HG03025 (cell line): ENCODE results near the gene GNA12.
"Not testable (repeated sequence)": the region's sequence is repeated elsewhere in the genome, so short reads cannot be mapped to it uniquely, and the experiment has no call there.

Experiments used
- ATAC-seq: cut with Tn5 transposase; IDR thresholded peaks from one replicate; pipeline ENCODE4 v1.9.1; 2021; ENCODE audit warnings: mild to moderate bottlenecking, moderate library complexity; ENCODE audit not compliant: unreplicated experiment, low FRiP score

The GNA12 gene

GRCh38 chr7:2864999-2865670 lies 21.0 kb upstream of the GNA12 start:
- no peak for ATAC-seq

- no peak for ATAC-seq
These were observed 20.3 kb upstream of the GNA12 start for GRCh38 chr7:2864204-2864985.

- ATAC-seq, result peak; percentile 80
These were observed 19.5 kb upstream of the GNA12 start for GRCh38 chr7:2863461-2864066.

- no peak for ATAC-seq
These were observed 18.8 kb upstream of the GNA12 start for GRCh38 chr7:2862831-2863361.

GRCh38 chr7:2861509-2861908 lies 17.4 kb upstream of the GNA12 start:
- ATAC-seq, result no peak

GRCh38 chr7:2860627-2861133 lies 16.6 kb upstream of the GNA12 start:
- no peak for ATAC-seq

- no peak for ATAC-seq
These were observed 15.8 kb upstream of the GNA12 start for GRCh38 chr7:2859952-2860351.

GRCh38 chr7:2858621-2859020 lies 14.5 kb upstream of the GNA12 start:
- no peak for ATAC-seq

- no peak for ATAC-seq
These were observed 12.5 kb upstream of the GNA12 start for GRCh38 chr7:2856388-2857169.

GRCh38 chr7:2855386-2855785 lies 11.3 kb upstream of the GNA12 start:
- ATAC-seq, result no peak

- not testable (repeated sequence) for ATAC-seq
These were observed 9.4 kb upstream of the GNA12 start for GRCh38 chr7:2853552-2853951.

GRCh38 chr7:2853147-2853546 lies 9.0 kb upstream of the GNA12 start:
- no peak for ATAC-seq

GRCh38 chr7:2851497-2851896 lies 7.4 kb upstream of the GNA12 start:
- no peak for ATAC-seq

- ATAC-seq, result no peak
These were observed 6.0 kb upstream of the GNA12 start for GRCh38 chr7:2849941-2850766.

- no peak for ATAC-seq
These were observed 1.0 kb upstream of the GNA12 start for GRCh38 chr7:2845034-2845592.

GRCh38 chr7:2843711-2844152 lies 376 bp downstream of the GNA12 start:
- ATAC-seq, result peak; percentile 5

GRCh38 chr7:2843191-2843685 lies 870 bp downstream of the GNA12 start:
- ATAC-seq, result no peak

GRCh38 chr7:2841907-2842306 lies 2.2 kb downstream of the GNA12 start:
- no peak for ATAC-seq

GRCh38 chr7:2840458-2840857 lies 3.6 kb downstream of the GNA12 start:
- ATAC-seq, result no peak
